DOHH2 (cell line): Measurements from ENCODE around the gene PPP4R3A.

ENCODE experiments used
- CTCF ChIP-seq: fragments of 200-600 bp; sonication (generic); IDR thresholded peaks from one replicate; pipeline ENCODE4 v1.5.1; 2014; ENCODE audit warnings: antibody characterized with exemption, mild to moderate bottlenecking, low read depth, low read length; ENCODE audit not compliant: poor library complexity, severe bottlenecking
- EZH2phosphoT487 ChIP-seq: fragments of 200-600 bp; sonication (generic); IDR thresholded peaks from 2 replicates; pipeline ENCODE4 v1.6.1; 2017; ENCODE audit warnings: borderline replicate concordance, mild to moderate bottlenecking, antibody characterized with exemption, low read length, moderate library complexity, mixed read lengths

- no peak for TF ChIP-seq CTCF
- TF ChIP-seq EZH2phosphoT487: no peak
These were observed 95.7 kb downstream of the PPP4R3A start for GRCh38 chr14:91414475-91414833.
